ENCODE results near the gene DNA2.
"Not testable (repeated sequence)": the region's sequence is repeated elsewhere in the genome, so short reads cannot be mapped to it uniquely, and the experiment has no call there.

DNA sequence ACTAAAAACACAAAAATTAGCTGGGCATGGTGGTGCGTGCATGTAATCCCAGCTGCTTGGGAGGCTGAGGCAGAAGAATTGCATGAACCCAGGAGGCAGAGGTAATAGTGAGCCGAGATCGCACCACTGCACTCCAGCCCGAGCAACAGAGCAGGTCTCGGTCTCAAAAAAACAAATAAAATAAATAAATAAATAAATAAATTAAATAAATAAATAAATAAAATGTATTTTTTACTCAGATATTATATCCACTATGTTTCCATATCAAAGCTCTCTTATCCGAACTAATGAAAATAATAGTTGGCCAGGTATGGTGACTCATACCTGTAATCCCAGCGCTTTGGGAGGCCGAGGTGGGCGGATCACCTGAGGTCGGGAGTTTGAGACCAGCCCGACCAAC, 46.8 kb upstream of the DNA2 start:
- TF ChIP-seq, protein P1, sequence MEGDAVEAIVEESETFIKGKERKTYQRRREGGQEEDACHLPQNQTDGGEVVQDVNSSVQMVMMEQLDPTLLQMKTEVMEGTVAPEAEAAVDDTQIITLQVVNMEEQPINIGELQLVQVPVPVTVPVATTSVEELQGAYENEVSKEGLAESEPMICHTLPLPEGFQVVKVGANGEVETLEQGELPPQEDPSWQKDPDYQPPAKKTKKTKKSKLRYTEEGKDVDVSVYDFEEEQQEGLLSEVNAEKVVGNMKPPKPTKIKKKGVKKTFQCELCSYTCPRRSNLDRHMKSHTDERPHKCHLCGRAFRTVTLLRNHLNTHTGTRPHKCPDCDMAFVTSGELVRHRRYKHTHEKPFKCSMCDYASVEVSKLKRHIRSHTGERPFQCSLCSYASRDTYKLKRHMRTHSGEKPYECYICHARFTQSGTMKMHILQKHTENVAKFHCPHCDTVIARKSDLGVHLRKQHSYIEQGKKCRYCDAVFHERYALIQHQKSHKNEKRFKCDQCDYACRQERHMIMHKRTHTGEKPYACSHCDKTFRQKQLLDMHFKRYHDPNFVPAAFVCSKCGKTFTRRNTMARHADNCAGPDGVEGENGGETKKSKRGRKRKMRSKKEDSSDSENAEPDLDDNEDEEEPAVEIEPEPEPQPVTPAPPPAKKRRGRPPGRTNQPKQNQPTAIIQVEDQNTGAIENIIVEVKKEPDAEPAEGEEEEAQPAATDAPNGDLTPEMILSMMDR (IDR thresholded peaks at IDR 0.05; ENCODE audit: low read length) = not testable (repeated sequence)
- TF ChIP-seq EZH2 (IDR thresholded peaks at IDR 0.05; ENCODE audit: borderline replicate concordance, low read length) = not testable (repeated sequence)
